Erythroblast (primary cell): ENCODE data around the gene ADNP.
A peak's percentile ranks its signal among the peaks of the same experiment; 100 is the strongest.
"Not testable (repeated sequence)": the region's sequence is repeated elsewhere in the genome, so short reads cannot be mapped to it uniquely, and the experiment has no call there.

Experiments
- DNase-seq, 2 experiments: peaks; one replicate each; lab custom pipeline; 2025; lab: John Stamatoyannopoulos, UW
- GATA1 ChIP-seq: IDR thresholded peaks from 2 replicates; pipeline ENCODE4 v1.6.1; 2011; ENCODE audit warnings: low read depth, mild to moderate bottlenecking, control low read depth, low read length, moderate library complexity
- POLR2A ChIP-seq: IDR thresholded peaks from 2 replicates; pipeline ENCODE4 v1.6.1; 2011; ENCODE audit warnings: mild to moderate bottlenecking, low read length

ADNP gene

DNA sequence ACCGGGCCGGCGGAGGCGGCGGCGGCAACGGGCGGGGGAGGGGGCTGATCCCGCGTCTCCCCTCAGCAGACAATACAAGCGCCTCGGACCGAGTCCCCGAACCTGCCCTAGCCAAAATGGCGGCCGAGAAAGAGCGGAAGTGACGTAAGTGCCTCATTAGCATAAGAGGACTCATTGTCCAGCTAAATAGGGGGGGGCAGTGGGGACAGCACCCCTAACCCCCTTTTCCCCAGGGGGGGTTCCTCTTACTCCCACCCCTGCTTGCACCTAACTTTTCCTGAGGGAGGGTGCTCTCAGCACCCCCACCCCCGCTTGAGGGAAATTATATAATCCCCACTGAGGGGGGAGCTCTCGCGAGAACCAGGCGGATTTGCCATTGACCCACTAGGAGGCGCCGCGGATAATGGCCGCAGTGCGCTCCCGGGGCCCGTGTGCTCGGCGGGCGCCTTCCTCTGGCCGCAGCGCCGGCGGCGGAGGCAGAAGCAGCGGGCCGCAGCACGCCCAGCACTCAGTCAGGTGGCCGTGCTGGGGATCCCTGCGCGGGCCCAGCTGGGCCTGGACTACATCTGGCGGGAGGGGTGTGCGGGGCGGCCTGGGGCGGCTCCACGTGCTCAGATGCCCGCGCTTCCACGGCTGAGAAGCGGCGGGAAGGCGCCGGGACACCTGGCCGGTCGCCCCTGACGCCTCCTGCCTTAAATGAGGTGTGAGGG, at the start of gene ADNP:
Gene ADNP, minus strand, starts transcription at position 132 of the 710 bp plus-strand sequence. CDS start 27,441 bp downstream, outside the sequence.
- peak; percentile 98 for DNase-seq
- TF ChIP-seq GATA1 = no peak
- TF ChIP-seq POLR2A = peak; percentile 83

DNA sequence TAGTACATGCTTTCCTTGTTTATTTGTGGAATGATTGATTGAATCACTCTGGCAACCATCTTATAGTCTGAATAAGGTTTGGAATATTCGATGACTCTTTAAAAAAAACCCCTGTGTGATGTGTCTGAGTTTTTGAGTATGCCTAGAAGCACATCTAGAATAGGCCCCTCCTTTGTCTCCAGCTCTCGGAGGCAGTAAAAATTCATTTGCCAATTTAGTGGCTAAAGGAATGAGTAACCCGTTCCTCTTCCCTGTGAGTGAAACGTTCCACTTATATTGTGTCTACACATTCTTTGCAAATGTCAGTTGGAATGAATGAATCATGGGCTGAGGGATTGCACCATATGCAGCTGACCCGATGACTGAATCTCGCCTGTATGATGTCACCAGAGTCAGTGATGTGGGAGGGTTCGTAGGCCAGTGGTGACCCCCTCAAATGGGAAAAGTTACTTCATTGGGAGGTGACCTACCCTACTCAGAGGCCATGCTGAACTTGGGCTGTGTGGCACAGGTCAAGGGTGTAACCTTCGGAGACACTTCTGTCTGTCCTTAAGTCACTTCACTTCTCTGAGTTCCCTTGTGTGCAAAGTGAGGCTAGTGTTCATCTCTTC, 48.9 kb upstream of the ADNP start:
- TF ChIP-seq POLR2A (no peak), GATA1 (no peak)
- DNase-seq = peak in 1 of 2 experiments; percentile 17

DNA sequence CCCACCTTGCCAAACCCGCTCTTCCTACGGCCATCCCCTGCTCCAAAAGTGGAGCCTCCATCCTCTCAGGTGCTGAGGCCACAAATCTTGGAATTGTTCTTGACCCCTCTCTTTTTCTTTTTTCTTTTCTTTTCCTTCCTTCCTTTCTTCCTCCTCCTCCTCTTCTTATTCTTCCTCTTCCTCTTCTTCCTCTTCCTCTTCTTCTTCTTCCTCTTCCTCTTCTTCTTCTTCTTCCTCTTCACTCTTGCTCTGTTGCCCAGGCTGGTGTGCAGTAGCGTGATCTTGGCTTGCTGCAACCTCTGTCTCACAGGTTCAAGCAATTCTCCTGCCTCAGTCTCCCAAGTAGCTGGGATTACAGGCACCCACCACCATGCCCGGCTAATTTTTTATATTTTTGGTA, 47.3 kb upstream of the ADNP start:
- not testable (repeated sequence) for DNase-seq

DNA sequence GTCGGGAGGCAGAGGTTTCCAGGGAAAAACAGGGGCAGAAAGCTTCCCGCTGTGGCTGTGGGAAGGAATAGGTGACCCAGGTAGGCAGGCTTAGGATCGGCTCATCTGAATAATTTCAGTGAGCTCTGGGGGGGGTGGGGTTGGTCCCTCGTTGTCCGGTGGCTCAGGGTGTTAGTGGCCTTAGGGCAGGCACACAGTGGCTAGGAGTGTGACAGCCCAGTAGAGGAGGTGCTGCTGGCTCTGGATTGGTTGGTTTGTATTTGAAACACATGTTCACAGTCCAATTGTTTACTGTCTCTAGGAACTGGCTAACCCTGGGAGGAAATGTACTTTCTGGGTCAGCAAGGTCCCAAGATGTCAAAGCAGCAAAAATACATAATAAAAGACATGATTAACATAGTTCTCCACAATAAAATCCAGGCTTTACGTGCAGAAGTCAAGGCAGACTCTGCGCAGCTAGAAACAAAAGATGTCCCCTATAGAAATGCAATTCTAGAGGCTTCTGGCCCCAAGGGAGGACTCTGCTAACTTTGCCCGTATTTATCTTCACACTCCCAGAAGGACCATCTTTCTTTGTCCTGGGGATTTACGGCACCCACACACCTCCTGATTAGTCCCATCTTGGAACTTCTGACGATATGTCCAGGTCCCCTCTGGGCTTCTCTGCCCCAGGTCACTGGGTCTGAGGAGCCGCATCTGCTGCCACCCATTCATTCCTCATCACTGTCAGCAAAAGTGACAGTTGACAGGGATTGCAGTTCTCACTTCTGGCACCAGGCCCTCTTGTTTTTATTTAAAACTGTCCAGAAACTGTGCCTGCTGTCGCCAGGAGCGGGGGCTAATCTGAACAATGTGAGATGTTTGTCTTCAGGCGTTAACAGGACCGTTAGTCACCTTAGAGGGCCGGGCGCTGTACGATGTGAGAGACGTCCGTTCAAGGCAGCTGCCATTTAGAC, 46.1 kb upstream of the ADNP start:
- DNase-seq = no peak
- no peak for TF ChIP-seq GATA1
- no peak for TF ChIP-seq POLR2A

DNA sequence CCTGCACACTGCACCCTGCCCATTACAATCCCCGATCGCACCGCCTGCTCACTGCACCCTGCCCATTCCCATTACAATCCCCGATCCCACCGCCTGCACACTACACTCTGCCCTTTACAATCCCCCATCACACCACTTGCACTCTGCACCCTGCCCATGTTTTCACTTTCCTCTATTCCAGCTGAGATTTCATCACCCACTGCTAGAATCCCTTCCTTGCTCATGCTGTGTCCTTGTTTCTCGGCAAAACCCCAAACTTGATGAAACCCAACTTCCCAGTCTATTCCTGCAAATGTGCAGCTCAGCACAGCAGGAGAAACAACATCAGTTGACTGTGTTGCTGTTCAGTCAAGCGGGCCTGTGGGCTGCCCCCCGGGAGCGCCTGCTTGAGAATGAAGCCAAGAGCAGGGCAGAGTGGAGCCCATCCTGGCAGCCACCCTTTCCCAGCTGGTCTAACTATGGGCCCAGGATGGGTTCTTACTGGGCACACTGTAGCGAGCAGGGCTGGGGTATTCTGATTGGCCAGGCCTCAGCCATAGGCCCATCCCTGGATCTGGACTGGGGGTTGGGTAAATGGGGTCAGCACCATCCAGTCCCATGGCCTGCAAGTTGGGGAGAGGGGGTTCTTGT, 44.6 kb upstream of the ADNP start:
- TF ChIP-seq GATA1 = no peak
- no peak for TF ChIP-seq POLR2A

DNA sequence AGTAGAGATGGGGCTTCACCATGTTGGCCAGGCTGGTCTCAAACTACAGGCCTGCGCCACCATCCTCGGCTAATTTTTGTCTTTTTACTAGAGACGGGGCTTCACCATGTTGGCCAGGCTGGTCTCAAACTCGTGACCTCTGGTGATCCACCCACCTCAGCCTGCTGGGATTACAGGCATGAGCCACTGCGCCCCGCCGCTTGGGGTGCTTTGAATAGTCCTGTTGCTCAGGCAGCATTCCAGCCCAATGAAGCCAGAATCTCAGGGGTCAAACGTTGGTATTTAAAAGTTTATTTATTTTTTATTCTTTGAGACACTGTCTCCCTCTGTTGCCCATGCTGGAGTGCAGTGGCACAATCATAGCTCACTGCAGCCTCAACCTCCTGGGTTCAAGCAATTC, 38.7 kb upstream of the ADNP start:
- TF ChIP-seq POLR2A = no peak
- TF ChIP-seq GATA1 = no peak
- DNase-seq = no peak

More for the DNA sequence above, 44.6 kb upstream of the ADNP start:
- no peak for DNase-seq

DNA sequence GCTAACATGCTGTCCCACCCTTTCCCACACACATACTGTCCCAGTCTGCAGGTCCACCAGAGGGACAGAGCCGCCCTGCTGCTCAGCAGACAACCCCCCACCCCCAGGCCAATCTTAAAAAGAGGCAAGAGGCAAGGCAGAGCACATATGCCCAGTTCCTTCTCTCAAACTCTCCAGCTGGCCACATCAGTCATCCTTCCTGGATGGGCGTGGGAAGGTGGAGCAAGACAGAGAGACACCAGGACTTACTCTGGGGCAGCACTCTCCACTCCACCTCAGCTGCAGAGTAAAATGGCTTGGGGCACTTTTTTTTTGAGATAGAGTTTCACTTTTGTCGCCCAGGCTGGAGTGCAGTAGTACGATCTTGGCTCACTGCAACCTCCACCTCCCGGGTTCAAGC, 38.2 kb upstream of the ADNP start:
- no peak for DNase-seq
- TF ChIP-seq GATA1 (no peak), POLR2A (no peak)

DNA sequence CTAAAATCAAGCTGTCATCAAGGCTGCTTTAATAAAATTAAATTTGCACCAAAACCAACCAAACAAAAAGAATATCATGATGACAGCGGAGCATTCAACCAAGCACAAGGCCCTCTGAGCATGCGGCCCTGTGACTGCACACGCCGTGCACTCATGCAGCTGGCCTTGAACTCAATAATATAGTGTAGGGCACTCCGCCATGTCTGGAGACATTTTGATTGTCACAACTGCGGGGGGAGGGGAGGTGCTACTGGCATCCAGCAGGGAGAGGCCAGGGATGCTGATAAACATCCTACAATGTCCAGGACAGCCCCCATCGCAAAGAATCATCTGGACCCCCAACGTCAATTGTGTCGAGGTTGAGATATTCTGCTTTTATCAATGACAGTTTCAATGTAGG, 37.1 kb upstream of the ADNP start:
- TF ChIP-seq GATA1 (no peak), POLR2A (no peak)
- no peak for DNase-seq

DNA sequence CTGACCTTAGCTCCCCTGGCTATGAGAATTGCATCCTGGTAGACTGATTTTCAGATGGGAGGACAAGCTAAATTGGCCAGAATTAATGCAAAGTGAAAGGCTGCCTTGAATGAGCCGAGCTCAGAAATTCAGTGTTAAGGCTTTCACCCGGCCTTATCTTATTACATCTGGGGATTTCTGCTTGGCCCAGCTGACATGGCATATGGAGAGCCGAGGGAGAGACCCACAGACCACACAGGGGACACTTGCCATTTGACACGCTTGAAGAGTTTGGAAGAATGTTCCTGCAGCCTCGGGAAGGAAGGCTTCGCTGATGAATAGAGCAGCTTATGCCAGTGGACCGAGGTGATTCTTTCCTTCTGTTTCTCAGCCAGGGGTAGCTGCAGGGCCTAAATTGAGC, 36.3 kb upstream of the ADNP start:
- TF ChIP-seq GATA1 (no peak), POLR2A (no peak)
- no peak for DNase-seq

DNA sequence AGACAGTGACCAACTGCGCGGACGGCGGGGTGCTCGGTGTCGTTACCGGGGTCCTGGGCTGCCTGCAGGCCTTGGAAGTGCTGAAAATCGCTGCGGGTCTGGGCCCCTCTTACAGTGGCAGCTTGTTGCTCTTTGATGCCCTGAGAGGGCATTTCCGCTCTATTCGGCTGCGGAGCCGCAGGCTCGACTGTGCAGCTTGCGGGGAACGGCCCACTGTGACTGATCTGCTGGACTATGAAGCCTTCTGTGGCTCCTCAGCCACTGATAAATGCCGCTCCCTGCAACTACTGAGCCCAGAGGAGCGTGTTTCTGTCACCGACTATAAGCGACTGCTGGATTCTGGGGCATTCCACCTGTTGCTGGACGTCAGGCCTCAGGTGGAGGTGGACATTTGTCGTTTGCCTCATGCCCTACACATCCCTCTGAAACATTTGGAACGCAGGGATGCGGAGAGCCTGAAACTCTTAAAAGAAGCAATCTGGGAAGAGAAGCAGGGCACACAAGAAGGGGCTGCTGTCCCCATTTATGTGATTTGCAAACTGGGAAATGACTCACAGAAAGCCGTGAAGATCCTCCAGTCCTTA, 28.4 kb upstream of the ADNP start:
- no peak for DNase-seq
- no peak for TF ChIP-seq POLR2A
- no peak for TF ChIP-seq GATA1

DNA sequence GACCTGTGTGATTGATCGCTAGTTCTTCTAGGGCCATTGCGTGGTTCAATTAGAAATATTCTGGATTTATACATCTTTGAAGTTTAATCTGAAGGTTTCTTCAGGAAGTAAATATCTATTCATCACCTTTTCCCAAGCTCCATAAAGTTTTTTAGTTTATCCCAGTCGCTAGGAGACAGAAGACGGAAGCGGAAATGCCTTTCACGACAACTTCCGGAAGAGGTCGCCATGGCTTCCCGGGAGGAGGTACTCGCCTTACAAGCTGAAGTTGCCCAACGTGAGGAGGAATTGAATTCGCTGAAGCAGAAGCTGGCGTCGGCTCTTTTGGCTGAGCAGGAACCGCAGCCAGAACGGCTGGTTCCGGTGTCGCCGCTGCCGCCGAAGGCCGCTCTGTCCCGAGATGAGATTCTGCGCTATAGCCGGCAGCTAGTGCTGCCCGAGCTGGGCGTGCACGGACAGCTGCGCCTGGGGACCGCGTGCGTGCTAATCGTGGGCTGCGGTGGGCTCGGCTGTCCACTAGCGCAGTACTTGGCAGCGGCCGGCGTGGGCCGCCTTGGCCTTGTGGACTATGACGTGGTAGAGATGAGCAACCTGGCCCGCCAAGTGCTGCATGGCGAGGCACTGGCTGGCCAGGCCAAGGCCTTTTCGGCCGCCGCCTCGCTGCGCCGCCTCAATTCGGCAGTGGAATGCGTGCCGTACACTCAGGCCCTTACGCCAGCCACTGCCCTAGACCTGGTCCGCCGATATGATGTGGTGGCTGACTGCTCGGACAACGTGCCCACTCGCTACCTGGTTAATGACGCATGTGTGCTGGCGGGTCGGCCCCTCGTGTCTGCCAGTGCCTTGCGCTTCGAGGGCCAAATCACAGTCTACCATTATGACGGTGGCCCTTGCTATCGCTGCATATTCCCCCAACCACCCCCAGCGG, 27.6 kb upstream of the ADNP start, which contains the start of gene MOCS3:
Gene MOCS3, plus strand, starts transcription at position 204 of the 928 bp plus-strand sequence. Its CDS starts 25 bp downstream, at position 229.
- TF ChIP-seq POLR2A (peak; percentile 87), GATA1 (no peak)
- DNase-seq = peak; percentile 97 to 99
